HL-60 (cell line): ENCODE results near the gene KIF7.

Experiments used
- DNase-seq, 2 experiments: peaks; one replicate each; pipeline ENCODE4 v3.0.0-alpha.2; 2010 to 2020; ENCODE audit warnings: low read depth in 1 of 2, low spot score in 1 of 2
- H3K27ac ChIP-seq: fragments of 250-450 bp; sonication (Bioruptor Pico); replicated peaks from 2 replicates; pipeline ENCODE4 v1.5.1; 2020; ENCODE audit warnings: mild to moderate bottlenecking, moderate library complexity
- H3K27me3 ChIP-seq: fragments of 250-450 bp; sonication (Bioruptor Pico); 2 replicates; pipeline ENCODE4 v1.5.1; 2021; ENCODE audit warnings: mild to moderate bottlenecking, moderate library complexity; ENCODE audit not compliant: insufficient read depth, poor library complexity, severe bottlenecking
- H3K4me3 ChIP-seq: replicated peaks from 2 replicates; pipeline ENCODE4 v1.5.1; 2011; ENCODE audit warnings: mild to moderate bottlenecking, control low read depth, low read length; ENCODE audit not compliant: insufficient read depth
- GABPA ChIP-seq: IDR thresholded peaks from 2 replicates; pipeline ENCODE4 v1.6.1; 2012; ENCODE audit warnings: low read depth
- POLR2AphosphoS5 ChIP-seq: IDR thresholded peaks from 2 replicates; pipeline ENCODE4 v1.6.1; 2012; ENCODE audit warnings: low read depth
- SPI1 ChIP-seq: IDR thresholded peaks from 2 replicates; pipeline ENCODE4 v1.6.1; 2012; ENCODE audit warnings: low read depth, mild to moderate bottlenecking, borderline replicate concordance
- TF ChIP-seq, protein P1 (sequence below): IDR thresholded peaks from 2 replicates; pipeline ENCODE4 v1.6.1; 2012; ENCODE audit warnings: low read depth; ENCODE audit not compliant: insufficient replicate concordance
- TF ChIP-seq, protein P2 (sequence below): IDR thresholded peaks from one replicate; pipeline ENCODE4 v1.5.1; 2011; ENCODE audit warnings: low read length, control low read depth, inconsistent platforms; ENCODE audit not compliant: insufficient read depth

The KIF7 gene

DNA sequence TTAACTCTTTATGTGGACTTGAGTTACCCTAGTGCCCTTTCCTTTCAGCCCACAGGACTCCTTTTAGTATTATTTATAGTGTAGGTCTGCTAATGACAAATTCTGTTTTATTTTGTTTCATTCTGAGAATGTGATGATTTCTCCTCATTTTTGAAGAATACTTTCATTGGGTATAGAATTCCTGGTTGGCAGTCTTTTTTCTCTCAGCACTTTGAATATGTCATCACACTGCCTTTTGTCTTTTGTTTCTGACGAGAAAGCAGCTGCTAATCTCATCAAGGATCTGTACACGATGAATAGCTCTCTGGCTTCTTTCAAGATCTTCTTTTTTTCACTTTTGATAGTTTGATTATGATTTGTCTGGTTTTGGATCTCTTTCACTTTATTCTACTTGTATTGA is 42.2 kb downstream of the KIF7 start:
- Histone ChIP-seq H3K27me3 (no peaks in the 10 kb centered on the region), H3K27ac (no peak overlapping the region), H3K4me3 (no peak overlapping the region)
- no peak for TF ChIP-seq POLR2AphosphoS5
- TF ChIP-seq, protein P1, sequence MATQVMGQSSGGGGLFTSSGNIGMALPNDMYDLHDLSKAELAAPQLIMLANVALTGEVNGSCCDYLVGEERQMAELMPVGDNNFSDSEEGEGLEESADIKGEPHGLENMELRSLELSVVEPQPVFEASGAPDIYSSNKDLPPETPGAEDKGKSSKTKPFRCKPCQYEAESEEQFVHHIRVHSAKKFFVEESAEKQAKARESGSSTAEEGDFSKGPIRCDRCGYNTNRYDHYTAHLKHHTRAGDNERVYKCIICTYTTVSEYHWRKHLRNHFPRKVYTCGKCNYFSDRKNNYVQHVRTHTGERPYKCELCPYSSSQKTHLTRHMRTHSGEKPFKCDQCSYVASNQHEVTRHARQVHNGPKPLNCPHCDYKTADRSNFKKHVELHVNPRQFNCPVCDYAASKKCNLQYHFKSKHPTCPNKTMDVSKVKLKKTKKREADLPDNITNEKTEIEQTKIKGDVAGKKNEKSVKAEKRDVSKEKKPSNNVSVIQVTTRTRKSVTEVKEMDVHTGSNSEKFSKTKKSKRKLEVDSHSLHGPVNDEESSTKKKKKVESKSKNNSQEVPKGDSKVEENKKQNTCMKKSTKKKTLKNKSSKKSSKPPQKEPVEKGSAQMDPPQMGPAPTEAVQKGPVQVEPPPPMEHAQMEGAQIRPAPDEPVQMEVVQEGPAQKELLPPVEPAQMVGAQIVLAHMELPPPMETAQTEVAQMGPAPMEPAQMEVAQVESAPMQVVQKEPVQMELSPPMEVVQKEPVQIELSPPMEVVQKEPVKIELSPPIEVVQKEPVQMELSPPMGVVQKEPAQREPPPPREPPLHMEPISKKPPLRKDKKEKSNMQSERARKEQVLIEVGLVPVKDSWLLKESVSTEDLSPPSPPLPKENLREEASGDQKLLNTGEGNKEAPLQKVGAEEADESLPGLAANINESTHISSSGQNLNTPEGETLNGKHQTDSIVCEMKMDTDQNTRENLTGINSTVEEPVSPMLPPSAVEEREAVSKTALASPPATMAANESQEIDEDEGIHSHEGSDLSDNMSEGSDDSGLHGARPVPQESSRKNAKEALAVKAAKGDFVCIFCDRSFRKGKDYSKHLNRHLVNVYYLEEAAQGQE: no peak
- TF ChIP-seq, protein P2, sequence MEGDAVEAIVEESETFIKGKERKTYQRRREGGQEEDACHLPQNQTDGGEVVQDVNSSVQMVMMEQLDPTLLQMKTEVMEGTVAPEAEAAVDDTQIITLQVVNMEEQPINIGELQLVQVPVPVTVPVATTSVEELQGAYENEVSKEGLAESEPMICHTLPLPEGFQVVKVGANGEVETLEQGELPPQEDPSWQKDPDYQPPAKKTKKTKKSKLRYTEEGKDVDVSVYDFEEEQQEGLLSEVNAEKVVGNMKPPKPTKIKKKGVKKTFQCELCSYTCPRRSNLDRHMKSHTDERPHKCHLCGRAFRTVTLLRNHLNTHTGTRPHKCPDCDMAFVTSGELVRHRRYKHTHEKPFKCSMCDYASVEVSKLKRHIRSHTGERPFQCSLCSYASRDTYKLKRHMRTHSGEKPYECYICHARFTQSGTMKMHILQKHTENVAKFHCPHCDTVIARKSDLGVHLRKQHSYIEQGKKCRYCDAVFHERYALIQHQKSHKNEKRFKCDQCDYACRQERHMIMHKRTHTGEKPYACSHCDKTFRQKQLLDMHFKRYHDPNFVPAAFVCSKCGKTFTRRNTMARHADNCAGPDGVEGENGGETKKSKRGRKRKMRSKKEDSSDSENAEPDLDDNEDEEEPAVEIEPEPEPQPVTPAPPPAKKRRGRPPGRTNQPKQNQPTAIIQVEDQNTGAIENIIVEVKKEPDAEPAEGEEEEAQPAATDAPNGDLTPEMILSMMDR: no peak
- TF ChIP-seq GABPA: no peak
- TF ChIP-seq SPI1: no peak
- no peak for DNase-seq

DNA sequence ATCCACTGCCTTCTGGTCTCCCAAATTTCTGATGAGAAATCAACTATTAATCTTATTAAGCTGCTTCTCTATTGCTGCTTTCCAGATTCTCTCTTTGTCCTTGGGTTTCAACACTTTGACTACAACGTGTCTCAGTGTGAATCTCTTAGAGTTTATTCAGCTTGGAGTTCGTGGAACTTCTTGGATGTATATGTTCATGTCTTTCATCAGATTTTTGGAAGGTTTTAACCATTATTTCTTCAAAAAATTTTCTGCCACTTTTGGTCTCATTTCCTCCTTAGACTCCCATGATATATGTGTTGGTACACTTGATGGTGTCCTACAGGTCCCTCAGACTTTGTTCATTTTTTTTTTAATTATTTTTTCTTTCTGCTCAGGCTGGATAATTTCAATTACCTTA is 44.0 kb downstream of the KIF7 start:
- no peak overlapping the region for H3K27ac ChIP-seq
- H3K4me3 ChIP-seq: no peak overlapping the region
- no peaks in the 10 kb centered on the region for H3K27me3 ChIP-seq
- no peak for DNase-seq
- TF ChIP-seq, protein P1: no peak
- TF ChIP-seq GABPA (no peak), SPI1 (no peak), POLR2AphosphoS5 (no peak)
- TF ChIP-seq, protein P2: no peak

DNA sequence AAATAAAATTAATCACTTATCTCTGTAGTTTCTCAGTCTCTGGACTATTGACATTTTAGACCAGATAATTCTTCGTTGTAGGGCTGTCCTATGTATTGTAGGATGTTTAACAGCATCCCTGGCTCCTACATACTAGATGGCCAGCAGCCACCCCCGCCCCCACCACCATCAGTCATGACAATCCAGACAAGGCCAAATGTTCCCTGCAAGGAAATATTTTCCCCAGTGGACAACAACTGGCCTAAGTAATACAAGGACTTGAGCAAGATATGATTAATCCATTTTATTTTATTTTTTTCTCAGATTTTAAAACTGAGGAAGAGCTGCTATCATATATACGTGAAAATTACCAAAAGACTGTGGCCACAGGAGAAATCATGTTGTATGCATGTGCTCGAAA is 56.2 kb downstream of the KIF7 start:
- TF ChIP-seq POLR2AphosphoS5 (no peak), SPI1 (no peak), GABPA (no peak)
- TF ChIP-seq, protein P1: no peak
- TF ChIP-seq, protein P2: no peak
- DNase-seq: no peak
- no peaks in the 10 kb centered on the region for H3K27me3 ChIP-seq
- no peak overlapping the region for H3K4me3 ChIP-seq
- no peak overlapping the region for H3K27ac ChIP-seq
